ENCODE data around the gene DIP2B.
"Not testable (repeated sequence)": the region's sequence is repeated elsewhere in the genome, so short reads cannot be mapped to it uniquely, and the experiment has no call there.

Gene DIP2B

DNA sequence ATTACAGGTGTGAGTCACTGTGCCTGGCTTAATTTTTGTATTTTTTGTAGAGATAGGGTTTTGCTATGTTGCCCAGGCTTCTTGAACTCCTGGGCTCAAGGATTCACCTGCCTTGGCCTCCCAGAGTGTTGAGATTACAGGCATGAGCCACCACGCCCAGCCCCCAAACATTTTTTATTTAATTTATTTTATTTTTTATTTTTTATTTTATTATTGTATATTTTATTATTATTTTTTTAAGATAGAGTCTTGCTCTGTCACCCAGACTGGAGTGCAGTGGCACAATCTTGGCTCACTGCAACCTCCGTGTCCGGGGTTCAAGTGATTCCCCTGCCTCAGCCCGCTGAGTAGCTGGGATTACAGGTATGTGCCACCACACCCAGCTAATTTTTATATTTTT is 17.0 kb downstream of the DIP2B start:
- not testable (repeated sequence) for DNase-seq

DNA sequence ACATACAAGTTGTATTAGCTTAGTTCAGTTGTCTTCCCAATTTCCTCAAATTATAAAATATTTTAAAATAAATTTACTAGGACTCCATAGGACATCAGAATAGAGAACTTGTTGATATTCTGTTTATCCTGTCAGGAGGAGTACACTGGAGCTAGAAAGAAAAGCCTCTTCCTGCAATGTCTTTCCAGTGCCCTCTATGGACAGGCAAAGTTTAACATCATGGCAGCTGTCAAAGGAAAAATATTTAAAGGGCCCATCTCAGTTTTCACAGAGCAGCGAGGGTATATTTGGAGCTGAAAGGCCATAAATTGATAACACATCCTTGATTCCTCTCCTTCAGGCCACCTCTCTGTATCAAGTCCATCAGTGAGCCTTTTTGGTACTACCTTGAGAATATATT is 19.0 kb downstream of the DIP2B start:
- DNase-seq = no peak

DNA sequence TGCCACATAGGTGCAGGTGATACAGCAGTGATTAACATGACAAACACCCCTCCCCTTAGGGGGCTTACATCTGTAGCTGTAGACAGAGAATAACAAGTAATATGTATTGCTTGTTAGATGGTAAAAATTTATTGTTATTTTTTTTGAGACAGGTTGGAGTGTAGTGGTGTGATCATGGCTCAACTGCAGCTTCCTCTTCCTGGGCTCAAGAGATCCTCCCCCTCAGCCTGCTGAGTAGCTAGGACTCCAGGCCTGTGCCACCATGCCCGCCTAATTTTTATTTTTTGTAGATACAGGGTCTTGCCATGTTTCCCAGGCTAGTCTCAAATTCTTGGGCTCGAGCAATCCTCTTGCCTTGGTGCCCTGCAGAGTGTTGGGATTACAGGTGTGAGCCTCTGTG is 19.8 kb downstream of the DIP2B start:
- DNase-seq = no peak

DNA sequence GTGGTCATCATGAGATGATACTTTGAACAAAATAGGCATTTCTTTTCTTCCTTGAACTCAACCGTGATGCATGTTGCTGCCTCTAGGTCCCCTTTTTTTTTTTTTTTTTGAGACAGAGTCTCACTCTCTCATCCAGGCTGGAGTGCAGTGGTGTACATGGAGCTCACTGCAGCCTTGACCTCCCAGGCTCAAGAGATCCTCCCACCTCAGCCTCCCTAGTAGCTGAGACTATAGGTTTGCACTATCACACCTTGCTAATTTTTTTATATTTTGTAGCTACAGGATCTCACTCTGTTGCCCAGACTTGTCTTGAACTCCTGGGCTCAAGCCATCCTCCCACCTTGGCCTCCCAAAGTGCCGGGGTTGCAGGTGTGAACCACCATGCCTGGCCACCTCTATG is 20.6 kb downstream of the DIP2B start:
- DNase-seq = no peak

DNA sequence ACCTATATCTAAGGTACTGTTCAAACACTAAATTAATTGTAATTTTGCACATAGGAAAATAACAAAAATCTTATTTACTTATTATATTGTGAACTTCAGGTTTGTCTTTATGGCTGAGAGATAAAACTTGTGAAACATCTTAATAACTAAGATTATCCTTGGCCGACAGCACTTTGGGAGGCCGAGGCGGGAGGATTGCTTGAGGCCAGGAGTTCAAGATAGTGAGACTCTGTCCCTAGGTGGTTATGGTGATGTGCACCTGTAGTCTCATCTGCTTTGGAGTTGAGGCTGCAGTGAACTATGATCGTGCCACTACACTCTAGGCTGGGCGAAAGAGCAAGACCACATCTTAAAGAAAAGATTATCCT is 22.6 kb downstream of the DIP2B start:
- no peak for DNase-seq

DNA sequence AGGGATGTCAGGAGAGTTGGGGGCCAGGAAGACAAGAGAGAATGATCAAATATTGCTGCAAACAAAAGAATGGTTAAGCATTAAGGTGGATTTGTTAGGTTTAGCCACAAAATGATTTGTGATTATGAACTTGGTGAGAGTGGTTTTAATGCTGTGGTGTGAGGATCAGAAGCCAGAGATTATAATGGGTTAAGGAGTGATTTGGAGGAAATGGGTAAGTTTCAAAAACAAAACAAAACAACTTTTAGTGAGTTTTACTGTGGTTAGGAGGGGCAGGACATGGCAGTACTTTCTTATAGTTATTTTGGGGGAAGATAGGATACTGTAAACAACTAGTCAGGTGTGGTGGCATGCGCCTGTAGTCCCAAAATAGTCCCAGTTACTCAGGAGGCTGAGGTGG is 24.0 kb downstream of the DIP2B start:
- no peak for DNase-seq

DNA sequence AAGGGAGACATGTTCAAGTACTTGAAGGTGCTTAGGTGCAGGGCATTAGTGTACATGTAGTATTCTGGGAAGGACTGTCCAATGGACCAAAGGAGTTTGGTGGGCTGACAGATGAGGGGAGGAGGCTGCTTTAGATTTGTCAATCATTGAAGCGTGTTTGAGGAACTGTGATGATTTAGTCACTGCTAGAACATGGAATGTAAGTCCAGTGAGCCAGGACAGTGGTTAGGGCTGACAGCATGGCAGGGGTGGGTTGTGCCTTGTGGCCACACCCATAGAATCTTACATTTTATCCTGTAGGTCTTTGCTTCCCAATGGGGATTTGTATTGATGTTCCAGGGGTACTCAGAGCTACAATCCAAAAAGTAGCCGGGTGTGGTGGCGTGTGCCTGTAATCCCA is 24.6 kb downstream of the DIP2B start:
- no peak for DNase-seq

DNA sequence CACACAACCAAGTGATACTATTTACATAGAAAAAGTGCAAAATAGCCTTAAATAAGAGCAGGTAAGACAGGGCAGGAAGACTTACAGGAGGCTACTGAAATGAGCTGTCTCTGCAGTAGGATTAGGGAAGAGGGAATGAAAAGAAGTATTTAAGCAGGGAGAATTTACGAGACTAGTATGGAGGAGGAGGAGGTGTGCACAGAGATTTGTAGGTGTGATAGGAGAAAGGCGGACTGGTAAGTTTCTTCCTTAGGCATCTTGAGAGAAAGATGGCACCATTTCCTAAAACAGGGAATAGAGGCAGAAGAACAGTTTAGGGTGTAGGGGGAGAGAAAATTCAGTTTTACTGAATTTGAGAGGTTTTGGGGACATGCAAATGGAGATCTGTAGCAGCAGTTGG is 25.7 kb downstream of the DIP2B start:
- DNase-seq = no peak

DNA sequence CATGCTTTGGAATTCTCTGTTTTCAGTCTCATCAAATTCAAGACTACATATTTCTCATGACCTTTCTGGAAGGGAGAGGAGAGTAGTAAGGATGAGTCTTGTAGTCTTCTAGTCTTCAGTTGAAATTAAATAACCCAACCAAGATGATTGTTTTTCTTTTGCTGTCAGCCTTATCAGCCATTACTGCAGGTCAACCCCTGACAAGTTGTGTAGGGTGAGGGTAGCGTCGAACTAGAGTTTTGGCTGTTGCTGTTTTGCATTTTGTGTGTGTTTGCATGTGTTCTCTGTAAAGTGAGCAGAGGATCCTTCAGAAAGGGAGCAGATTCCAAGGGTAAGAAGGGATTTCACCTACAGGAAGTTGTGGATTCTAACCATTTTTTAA is 28.4 kb downstream of the DIP2B start:
- no peak for DNase-seq

DNA sequence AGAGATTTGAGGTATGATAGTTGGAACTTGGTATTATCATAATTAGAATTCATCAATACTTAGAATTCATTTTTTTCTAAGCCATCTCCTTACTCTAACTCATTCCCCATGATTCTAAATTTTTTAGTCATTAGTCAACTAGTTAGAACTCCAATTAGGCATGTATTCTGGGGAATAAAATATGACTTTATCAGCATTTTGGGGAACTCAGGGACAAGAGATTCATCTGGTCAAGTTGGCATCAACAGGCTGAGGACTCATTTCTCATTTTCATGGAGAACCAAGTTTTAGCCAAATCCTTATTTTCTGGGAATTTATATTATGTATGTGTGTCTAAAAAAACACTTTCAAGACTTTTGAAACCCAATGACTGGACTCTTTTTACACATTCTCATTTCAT is 29.2 kb downstream of the DIP2B start:
- no peak for DNase-seq

DNA sequence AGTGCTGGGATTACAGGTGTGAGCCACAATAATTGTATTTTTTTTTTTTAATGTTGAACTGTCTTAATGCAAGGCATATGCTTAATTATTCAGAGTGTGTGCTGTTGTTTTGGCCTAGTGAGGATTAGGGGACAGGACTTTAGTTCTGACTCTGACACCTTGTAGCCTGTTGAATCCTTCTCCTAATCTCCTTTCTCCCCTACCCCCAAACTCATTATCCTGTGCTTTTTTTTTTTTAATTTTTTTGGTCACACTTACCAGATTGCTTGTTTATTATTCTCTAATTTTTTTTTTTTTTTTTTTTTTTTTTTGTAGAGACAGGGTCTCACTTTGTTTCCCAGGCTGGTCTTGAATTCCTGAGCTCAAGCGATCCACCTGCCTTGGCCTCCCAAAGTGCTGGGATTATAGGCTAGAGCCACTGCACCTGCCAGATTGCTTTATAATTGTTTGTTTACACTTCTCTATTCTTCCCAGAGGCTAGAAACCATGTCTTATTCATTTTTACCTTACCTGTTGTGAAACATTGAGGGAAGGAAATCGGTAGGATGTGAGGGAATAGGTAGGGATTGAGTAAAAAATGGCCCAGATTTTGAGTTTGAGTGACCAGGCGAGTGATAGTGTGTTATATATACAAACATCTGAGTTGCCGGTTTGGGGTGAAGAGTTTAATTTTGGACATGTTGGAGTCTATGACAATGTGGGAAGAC is 32.2 kb downstream of the DIP2B start:
- no peak for DNase-seq

DNA sequence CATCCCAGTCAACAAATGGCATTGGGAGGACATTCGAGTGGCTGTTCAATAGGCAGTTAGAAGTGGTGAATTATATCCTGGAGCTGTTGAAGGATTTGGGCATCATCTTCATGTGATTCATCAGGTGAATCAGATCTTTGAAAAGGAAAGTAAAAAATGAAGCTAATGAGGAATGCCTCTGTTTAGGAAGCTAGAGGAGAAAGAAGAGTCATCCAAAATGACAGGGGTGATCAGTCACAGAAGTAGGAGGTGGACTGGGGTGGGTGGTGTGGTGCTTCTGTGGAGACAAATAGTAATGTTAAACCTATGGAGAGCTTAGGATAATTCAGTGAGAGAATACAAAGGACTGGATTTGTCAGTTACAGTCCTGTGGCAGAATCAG is 32.7 kb downstream of the DIP2B start:
- no peak for DNase-seq

DNA sequence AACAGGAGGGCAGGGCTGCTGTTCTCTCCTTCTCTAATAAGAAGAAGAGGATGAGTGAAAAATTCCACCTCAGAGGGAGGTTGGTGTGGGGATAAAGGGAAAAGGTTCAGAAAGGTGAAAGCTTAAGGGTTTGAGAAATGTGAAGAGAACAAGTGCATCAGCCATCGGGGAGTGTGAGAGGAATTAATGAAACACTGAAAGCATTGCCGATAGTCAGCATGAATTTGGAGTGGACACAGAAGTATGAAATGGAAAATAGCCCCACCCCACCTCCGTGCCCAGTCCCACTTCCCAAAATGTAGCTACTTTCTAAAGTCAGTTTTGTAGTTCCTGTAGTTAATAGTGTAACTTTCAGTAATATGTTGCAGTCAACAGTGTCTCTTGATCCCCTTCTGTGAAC is 33.4 kb downstream of the DIP2B start:
- DNase-seq = no peak

DNA sequence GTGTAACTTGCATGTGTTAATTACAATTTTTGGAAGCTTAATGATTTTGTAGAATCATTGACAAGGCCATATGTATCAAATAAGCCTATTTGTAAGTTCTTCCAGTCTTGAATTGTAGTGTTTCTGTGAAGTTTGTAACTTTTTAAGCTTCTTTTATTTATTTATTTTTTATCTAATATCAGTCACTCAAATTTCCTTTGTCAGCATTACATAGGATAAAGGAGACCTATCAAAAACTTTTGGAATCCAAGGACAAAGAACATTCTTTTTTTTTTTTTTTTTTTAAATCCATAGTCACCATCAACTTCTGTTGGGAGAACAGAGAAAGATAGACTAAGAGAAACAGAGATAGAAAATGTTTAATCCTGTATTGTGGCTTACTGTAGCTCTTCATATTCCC is 36.4 kb downstream of the DIP2B start:
- DNase-seq = no peak

DNA sequence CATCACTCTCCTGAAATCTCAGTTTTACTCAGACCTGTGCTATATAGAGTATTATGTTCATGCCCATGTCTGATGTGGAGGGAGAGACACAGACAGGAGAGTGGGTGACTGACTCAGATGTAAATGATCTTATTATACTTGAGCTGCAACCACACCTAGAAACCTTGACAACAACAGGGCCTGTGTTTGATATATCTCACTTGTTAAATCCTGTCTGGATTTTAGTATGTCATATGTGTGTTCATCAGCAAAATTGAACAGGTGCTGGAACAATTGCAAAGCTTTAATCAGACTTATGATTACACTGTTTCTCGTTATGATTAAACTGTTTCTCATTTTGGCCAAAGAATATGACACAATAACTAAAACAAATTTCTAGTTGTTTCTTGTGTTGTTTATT is 37.7 kb downstream of the DIP2B start:
- no peak for DNase-seq

DNA sequence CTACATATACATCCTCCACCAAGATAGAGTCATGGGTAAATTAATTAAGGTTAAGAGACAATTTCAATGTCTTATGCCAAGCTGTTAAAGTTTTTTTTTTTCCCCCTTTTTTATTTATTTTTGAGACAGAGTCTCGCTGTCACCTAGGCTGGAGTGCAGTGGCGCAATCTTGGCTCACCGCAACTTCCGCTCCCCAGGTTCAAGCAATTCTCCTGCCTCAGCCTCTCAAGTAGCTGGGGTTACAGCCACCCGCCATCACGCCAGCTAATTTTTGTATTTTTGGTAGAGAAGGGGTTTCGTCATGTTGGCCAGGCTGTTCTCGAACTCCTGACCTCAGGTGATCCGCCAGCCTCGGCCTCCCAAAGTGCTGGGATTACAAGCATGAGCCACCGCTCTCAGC is 38.4 kb downstream of the DIP2B start:
- not testable (repeated sequence) for DNase-seq

DNA sequence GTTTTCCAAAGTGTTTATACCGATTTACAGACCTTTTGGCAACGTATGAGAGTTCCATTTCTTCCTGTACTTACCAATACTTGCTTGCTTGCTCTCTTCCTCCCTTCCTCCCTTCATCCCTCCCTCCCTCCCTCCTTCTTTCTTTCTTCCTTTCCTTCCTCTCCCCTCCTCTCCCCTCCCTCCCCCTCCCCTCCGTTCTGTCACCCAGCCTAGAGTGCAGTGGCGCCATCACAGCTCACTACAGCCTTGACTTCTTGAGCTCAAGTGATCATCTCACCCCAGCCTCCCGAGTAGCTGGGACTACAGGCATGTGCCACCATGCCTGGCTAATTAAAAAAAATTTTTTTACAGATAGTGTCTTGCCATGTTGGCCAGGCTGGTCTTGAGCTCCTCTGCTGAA is 40.4 kb downstream of the DIP2B start:
- no peak for DNase-seq

DNA sequence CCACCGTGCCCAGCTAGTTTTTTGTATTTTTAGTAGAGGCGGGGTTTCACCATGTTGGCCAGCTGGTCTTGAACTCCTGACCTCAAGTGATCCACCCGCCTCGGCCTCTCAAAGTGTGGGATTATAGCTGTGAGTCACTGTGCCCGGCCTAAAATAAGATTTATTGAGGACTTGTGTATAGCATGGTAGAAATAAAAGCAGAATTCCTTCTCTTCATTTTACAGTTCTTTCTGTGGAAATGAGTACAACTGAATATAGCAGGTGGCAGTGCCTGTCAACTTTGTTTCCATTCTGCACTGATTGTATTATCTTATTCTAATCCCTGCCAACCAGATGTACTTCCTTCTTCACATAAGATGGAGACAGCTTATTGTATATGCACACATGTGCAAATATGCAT is 41.0 kb downstream of the DIP2B start:
- DNase-seq = no peak

DNA sequence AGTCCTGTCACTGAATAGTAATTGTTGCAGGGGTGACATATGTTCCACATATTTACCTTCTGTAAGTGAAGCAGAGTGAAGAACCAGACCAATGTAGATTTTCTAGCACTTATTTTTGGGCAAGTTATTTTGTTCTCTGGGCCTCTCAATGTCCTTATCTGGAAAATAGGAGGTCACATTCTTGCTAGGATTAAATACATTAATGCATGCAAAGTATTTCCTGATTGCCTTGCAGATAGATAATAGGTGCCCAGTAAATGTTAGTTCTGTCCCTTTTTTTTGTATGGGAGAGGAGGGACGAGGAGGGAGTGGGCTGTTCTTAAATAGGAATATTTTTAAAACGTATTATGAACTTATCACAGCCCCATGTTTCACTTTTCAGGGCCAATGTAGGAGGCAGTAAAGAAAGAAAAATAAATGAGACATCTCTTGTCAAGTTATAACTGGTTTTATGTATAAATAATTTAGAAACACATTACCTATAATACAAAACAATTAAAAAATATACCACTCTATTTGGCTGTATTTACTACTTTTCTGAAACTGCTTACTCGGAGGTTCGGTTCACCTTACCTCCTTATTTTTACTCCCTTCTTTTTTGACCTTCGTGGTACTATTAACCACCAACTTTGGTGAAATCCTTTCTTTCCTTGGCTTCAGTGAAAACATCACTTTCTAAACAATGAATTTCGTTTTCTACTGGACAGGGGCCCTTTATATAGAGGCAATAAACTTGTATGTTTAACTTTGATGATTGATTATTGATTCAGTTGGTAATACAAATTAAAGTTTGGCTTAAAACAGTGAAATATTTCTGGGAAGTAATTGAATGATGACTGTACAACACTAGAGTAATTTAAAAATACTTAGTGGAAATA is 41.9 kb downstream of the DIP2B start:
- no peak for DNase-seq

DNA sequence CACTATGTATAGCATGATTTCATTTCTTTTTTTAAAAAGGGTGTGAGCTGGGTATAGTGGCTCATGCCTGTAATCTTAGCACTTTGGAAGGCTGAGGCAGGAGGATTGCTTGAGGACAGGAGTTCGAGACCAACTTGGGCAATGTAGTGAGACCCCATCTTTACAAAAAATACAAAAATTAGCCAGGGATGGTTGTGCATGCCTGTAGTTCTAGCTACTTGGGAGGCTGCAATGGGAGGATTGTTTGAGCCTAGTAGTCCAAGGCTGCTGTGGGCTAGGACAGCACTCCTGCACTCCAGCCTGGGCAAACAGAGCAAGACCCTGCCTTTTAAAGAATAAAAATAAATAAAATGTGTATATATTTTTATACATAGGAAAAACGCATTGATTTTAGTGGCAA is 43.0 kb downstream of the DIP2B start:
- DNase-seq = no peak

DNA sequence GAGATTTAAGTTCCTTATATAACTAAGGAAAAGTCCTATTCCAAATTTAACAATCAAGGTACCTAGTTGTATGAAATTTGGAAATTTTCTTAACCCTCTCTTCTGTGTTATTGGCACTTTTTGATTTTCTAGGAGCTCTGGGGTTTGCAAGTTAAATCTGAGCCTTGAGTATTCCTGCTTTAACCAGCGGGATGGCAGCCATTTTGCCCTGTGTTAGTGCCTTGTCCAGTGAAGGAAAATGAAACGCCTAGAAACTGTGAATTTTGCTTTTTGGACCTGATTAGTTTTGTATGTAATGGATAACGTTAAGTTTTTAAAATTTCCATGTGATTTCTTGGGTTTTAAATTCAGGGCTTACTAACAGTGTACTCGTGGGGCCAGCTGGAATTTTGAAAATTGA is 45.1 kb downstream of the DIP2B start:
- DNase-seq = no peak

DNA sequence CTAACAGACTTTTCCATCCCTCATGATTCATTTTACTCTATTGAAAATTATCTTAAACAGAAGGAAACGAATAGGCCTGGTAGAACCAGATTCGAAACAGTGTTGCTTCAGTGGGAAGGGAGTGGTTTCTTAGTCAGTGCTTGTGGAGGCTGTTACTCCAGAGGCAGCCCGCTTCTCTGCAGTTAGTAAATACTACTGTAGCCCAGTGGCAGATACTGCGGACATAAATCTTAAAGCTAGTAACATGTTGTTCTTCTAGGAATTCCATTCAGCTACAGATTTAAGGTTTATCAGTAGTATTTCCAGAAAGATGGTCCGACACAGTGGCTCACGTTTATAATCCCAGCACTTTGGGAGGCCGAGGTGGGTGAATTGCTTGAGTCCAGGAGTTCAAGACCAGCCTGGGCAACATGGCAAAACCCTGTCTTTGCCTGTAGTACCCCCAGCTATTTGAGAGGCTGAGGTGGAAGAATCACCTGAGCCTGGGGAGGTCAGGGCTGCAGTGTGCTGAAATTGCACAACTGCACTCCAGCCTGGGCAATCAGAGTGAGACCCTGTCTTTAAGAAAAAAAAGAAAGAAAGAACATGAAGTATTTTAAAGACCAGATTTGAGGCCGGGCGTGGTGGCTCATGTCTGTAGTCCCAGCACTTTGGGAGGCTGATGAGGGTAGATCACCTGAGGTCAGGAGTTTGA is 45.9 kb downstream of the DIP2B start:
- DNase-seq = no peak

DNA sequence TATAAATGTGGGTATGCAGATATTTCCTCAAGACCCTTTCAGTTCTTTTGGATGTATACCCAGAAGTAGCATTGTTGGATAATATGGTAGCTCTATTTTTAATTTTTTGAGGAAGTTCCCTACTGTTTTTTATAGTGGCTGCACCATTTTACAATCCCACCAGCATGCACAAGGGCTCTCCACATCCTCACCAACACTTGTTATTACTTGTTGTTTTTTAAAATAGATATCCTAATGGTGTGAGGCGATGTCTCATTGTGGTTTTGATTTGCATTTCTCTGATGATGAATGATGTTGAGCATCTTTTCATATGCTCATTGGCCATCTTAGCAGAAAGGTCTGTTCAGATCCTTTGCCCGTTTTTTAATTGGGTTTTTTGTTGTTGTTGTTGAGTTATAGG is 47.1 kb downstream of the DIP2B start:
- no peak for DNase-seq

DNA sequence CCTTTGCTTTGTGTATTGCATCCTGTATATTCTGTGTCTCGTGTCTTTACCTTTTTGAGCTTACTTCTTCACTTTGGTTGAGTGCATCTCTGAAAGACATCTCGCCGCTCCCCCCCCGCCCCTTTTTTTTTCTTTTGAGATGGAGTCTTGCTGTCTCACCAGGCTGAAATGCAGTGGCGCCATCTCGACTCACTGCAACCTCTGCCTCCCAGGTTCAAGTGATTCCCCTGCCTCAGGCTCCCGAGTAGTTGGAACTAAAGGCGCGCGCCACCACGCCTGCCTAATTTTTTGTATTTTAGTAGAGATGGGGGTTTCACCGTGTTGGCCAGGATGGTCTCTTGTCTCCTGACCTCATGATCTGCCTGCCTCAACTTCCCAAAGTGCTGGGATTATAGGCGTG is 49.9 kb downstream of the DIP2B start:
- DNase-seq = no peak
